Ramos (cell line): ENCODE data around the gene FKBP2.

Experiments
- in situ Hi-C: fragments of 300-500 bp; cut with MboI; formaldehyde crosslinking; loops from one replicate; pipeline ENCODE4 v1.14.3; 2022; ENCODE audit warnings: low sequenced_read_pairs; ENCODE audit not compliant: unreplicated experiment

The FKBP2 gene

DNA sequence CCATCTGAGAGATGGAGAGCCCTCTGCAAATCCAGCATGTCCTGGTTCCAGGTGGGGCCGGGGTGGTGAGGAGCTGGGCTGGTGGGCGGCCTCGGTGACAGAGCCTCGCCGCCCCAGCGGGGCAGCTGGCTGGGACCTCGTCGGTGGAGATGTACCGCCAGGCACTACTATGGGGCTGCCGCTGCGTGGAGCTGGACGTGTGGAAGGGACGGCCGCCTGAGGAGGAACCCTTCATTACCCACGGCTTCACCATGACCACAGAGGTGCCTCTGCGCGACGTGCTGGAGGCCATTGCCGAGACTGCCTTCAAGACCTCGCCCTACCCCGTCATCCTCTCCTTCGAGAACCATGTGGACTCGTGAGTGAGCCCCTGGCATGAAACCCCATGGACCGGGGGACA, 17.5 kb downstream of the FKBP2 start:
- in situ Hi-C loops: no loop called here

GRCh38 chr11:64258946-64259532, 18.1 kb downstream of the FKBP2 start:
- in situ Hi-C loops: no loop called here

DNA sequence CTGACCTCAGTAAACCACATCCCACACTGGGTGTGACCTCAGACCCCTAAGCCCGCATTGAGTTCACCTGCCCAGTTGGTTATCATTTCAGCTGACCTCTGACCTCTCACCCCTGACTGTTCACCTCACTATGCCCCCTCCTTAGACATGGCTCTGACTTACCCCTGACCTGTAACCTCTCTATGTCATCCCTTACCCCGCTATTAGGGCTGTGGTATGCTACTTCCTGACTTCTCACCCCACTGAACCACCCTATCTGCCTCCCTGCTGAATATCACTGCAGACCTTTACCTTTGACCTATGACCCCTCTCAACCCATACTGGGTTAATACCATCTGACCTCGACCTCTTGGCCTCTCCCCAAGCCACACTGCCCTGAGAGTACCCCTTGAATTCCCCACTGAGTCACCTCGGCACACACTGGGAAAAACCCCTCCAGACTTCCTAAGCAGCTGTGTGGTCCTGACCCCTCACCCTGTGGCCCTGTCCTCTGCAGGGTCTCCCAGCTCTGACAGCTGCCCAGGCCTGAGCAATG, 18.7 kb downstream of the FKBP2 start:
- in situ Hi-C loops: no loop called here

DNA sequence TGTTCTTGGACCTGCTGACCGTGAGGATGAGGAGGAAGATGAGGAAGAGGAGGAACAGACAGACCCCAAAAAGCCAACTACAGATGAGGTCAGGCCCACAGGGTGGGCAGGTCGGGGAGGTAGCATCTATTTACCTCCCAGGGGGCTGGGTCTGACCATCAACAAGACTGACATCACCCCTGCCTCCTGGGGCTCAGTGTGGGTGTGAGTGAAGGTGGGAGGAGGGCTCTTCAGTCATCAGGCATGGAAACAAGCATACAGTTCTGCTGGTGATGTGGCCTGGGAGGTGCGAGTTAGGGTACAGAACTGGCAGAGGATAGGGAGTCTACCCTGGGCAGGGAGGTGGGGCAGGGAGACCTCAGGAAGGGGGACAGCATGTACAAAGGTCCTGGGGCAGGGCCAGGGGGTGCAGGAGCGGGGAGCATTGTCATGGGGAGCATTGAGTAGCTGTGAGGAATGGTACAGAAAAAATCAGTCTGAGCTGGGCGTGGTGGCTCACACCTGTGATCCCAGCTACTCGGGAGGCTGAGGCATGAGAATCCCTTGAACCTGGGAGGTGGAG, 19.3 kb downstream of the FKBP2 start:
- in situ Hi-C loops: no loop called here

DNA sequence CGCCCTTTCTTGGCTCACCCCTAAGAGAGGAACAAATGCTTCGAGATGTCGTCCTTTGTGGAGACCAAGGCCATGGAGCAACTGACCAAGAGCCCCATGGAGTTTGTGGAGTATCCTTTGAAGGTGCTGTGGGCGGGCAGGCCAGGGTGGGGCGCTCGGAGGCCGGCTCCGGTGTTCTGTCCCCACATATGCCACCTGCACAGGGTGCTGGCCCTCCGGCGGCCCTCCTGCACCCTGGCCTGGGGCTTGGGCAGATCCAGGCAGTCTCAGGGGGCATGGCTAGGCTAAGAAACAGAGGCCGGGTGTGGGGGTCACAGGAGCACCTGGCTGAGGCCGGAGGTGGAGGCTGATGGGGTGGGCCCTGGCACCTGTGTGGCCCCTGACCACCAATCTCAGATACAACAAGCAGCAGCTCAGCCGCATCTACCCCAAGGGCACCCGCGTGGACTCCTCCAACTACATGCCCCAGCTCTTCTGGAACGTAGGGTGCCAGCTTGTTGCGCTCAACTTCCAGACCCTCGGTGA, 20.7 kb downstream of the FKBP2 start:
- in situ Hi-C loops: no loop called here

DNA sequence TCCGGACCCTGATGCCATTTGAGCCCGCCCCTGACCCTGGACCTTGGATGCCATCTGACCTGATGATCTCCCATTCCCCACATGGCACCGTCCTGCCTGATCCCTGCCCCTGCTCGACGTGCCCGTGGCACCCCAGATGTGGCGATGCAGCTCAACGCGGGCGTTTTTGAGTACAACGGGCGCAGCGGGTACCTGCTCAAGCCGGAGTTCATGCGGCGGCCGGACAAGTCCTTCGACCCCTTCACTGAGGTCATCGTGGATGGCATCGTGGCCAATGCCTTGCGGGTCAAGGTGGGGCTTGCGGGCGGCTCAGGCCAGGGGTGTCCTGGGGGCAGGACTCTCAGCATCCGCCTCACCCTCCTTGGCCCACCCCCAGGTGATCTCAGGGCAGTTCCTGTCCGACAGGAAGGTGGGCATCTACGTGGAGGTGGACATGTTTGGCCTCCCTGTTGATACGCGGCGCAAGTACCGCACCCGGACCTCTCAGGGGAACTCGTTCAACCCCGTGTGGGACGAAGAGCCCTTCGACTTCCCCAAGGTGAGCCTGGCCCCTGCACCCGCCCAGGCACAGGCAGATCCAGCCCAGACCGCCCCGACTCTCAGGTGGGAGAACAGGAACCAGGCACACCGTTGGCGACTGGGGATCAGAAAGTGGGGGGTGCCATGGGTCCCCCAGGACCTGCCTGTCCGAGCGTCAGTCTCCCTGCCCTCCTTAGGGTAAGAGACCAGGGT, 21.5 kb downstream of the FKBP2 start:
- in situ Hi-C loops: no loop called here

- in situ Hi-C loops: no loop called here
Observed at GRCh38 chr11:64263021-64263946, 22.4 kb downstream of the FKBP2 start.

DNA sequence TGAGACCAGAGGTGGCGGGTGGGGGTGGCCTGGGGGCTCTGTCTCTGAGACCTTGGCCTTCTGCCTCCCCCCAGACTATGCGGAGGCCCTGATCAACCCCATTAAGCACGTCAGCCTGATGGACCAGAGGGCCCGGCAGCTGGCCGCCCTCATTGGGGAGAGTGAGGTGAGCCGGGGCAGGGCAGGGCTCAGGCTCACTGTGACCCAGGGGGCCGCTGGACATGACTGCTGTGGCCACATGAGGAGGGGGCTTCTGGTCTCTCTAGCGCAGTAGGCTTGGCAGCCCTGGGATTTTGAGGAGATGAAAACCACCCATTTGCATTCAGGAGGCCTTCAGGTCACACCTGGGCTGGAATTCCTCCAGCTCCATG, 23.0 kb downstream of the FKBP2 start:
- in situ Hi-C loops: no loop called here

DNA sequence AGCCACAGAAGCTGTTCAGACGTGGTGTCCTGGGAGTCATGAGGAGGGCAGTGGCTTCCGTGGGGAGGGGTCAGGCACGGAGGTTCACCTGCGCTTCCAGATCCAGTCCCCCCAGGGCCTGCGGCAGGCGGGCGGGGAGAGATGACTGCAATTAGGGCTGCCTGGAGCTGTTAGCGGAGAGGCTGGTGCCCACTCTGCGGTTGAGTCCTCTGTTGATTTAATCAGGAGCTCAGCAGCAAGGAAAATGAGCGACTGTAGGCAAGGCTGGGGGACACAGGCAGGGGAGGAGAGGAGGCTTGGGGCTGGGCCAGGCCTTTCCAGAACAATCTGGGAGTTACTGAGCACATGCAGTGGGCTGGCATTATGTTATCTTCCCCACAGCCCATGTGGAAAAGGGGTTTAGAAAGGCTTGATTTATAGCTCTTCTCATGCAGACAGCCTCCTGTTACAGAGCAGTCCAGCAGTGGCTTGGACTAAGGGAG, 23.5 kb downstream of the FKBP2 start:
- in situ Hi-C loops: no loop called here

GRCh38 chr11:64265176-64266160, 24.6 kb downstream of the FKBP2 start:
- in situ Hi-C loops: no loop called here

DNA sequence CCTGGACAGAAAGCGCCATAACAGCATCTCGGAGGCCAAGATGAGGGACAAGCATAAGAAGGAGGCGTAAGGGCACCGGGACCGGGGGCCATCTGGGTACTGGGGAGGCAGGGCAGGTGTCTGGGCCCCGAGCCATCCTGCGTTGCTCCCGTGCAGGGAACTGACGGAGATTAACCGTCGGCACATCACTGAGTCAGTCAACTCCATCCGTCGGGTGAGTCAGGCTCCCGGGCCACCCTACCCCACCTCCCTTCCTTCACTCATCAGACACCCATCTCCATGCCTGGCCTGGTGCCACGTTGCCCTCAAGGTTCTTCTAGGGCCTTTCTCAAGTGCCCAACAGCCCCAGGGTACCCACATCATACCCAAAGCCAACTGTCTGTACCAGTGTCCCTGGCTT, 25.4 kb downstream of the FKBP2 start:
- in situ Hi-C loops: no loop called here

- in situ Hi-C loops: no loop called here
Observed at GRCh38 chr11:64267207-64267945, 26.5 kb downstream of the FKBP2 start.

DNA sequence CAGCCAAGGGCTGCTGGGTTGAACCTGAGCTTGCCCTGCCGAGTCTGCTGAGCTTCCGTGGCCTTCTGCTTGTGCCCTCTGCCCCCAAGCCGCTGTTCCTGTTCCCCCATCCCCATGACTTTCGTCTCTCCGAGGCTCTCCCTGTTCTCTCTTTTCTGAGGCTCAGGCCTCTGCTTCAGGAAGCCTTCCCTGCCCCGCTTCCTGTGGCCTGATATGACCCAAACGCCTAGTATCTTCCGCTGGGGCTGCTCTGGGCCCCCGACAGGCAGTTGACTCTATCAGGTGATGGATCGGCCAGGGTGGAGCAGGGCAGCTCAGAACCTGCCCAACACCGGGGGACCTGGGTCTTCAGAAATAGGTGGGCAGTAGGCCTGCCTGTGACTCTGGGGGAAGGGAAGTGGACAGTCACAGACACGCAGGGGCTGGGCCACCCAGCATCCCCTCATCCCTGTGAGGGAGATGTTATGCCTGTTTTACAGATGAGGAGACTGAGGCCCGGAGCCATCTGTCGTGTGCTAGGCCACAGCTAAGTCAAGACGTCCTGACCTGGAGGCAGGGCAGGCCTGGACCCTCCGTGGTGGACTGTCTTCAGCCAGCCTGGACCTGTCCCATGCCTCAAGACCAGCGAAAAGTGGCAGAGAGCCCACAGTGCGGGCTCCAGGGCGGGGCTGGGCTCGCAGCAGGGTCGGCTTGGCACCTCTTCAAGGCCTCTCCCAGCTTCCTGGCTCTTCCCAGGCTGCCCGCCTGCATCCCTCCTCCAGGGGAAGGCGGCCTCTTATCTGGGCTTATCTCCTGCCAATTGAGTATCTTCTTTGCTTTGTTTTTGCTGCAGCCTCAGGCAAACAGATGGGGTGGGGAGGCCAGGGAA, 27.4 kb downstream of the FKBP2 start:
- in situ Hi-C loops: no loop called here

DNA sequence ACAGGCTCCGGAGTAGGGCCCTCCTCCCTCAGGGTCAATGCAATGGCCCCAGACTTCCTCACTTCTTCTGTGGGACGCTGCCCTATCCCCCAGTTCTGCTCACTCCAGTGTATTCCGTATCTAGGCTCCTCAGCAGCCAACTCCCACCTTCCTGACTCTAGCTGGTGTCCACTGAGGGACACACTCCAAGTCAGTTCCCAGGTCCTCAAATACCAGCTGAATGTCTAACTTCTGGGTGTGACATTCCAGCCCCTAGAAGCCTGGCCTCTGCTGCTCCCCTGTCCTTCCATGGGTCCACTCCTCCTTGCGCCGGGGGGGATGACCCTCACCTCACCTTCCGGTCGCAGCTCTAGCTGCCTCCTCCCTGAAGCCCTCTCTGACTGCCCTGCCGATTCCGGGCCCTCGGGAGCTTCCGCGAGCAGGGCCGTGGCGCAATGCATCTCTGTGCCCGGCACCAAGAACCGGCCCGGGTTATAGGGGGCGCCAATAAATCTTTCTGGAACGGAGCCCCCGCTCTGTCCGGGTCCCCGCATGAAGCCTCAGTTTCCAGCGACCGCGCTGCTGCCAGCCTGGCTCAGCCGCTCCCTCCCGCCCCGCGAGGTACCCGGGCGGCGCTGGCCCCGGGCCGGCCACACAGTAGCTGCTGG, 28.1 kb downstream of the FKBP2 start:
- in situ Hi-C loops: no loop called here

DNA sequence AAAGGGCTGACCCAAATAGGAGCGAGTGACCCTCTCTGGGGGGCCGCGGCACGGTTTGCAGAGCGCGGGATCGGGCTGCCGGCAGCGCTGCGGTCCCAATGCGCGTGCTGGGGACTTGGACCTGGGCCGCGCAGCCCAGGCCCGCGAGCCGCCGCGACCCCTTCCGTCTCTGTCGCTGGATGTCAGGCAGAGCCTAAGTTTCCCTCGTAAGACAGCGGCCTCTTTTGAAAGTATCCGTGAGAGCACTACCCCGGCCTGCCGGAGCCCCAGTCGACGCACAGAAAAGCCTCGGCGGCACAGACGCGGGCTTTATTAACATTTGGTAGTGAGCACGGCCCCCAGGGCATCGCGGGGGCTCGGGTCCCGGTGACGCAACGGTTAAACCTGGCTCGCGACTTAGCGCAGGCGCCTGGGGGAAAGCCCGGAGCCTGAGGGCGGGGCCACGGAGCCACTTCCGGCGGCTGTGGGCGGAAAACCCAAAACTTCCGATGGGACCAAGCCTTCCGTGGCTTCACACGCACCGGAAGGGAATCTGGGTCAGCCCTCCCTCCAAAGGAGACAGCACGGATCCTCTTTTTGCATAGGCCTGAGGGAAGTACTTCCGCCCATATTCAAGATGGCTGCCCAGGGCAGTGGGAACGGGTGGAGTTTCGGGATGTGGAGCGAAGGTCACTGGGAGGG, 28.8 kb downstream of the FKBP2 start:
- in situ Hi-C loops: no loop called here

DNA sequence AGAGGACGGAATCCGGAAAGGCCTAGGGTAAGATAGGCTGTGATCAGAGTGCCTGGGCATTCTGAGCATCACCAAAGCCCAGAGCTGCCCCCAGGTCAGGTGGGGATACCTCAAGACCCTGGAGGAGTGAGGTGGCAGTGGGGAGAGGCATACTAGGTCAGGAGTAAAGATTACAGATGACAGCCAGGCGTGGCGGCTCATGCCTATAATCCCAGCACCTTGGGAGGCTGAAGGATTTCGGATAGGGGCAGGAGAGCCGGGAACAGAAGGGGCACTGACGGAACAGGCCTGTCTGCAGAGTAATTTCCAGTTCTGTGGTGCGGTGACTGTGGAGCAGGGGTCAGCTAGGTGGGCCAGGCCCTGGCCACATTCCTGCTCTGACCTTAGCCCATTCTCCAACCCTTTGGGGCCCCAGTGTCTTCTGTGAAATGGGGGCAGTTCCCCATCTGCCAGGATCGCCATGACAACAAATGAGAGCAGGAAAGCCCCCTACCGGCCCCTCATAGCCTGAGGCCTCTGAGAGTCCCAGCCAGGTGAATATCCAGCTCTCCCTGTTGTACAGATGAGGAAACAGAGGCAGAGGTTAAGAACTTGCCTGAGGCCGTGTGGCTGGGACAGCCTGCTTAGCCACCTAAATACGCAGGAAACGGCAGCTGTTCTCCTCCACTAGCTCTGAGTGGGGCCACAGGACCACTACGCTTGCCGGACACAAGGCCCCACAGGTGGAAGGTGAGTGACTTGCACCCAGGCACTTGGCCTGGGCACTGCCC, 34.3 kb downstream of the FKBP2 start:
- in situ Hi-C loops: no loop called here
